GM12878 (cell line): ENCODE measurements around the gene ATN1. TPM values are rescaled to one million over a fixed set of nuclear protein-coding genes. Genes with fewer than 3 reads are reported as not detected.

Source experiments
- ATAC-seq: fragments of 200-7000 bp; cut with Tn5 transposase; 3 replicates; pipeline ENCODE4 v1.9.1; 2020; ENCODE audit warnings: mild to moderate bottlenecking, moderate library complexity
- BruUV-seq: library from RNA; stranded (reverse); fragments of 400-500 nt; replicated peaks from 2 replicates; lab custom pipeline; 2021; lab: Mats Ljungman, UMichigan
- CTCF ChIA-PET: fragments of 300-600 bp; sonication (Branson Sonifier 250); formaldehyde crosslinking; extraction: SDS; loops from one replicate; lab custom pipeline; 2021; ENCODE audit warnings: inconsistent platforms; lab: Yijun Ruan, JAX
- POLR2A ChIA-PET: fragments of 350-600 bp; formaldehyde crosslinking; extraction: SDS; loops from one replicate; lab custom pipeline; 2021; ENCODE audit warnings: inconsistent platforms; lab: Charles Lee
- RAD21 ChIA-PET: fragments of 300-600 bp; sonication (Branson Sonifier 250); formaldehyde crosslinking; loops from one replicate; lab custom pipeline; 2023; ENCODE audit warnings: antibody characterized with exemption; ENCODE audit not compliant: unreplicated experiment; lab: Charles Lee
- SMC1A ChIA-PET: fragments of 300-600 bp; sonication (Branson Sonifier 250); formaldehyde crosslinking; loops from one replicate; lab custom pipeline; 2023; ENCODE audit not compliant: unreplicated experiment, uncharacterized antibody; lab: Charles Lee
- DNase-seq: peaks from one replicate; pipeline ENCODE4 v3.0.0-alpha.2; 2011; ENCODE audit warnings: low read depth, low spot score
- FAIRE-seq: peaks from 3 replicates; lab custom pipeline; 2011; peaks lifted over from hg19 to GRCh38; lab: Jason Lieb, UNC
- H2AFZ ChIP-seq: 2 replicates; pipeline ENCODE4 v1.6.0; 2011; ENCODE audit warnings: low read depth, low read length, control low read depth; ENCODE audit not compliant: control insufficient read depth
- H3K27ac ChIP-seq: 2 replicates; pipeline ENCODE4 v1.5.1; 2011; ENCODE audit warnings: control low read depth; ENCODE audit not compliant: control insufficient read depth, insufficient read depth
- H3K27me3 ChIP-seq, 2 experiments: replicated peaks in 1 of 2; 2 replicates each; pipeline versions ENCODE4 v1.6.0 to v1.6.1; 2011; ENCODE audit warnings: low read length in 1 of 2; ENCODE audit not compliant: control insufficient read depth in 2 of 2, insufficient read depth in 2 of 2
- H3K36me3 ChIP-seq, 2 experiments: 2 replicates each; pipeline ENCODE4 v1.5.1; 2011; ENCODE audit warnings: low read length in 1 of 2; ENCODE audit not compliant: control insufficient read depth in 2 of 2, insufficient read depth in 2 of 2
- H3K4me1 ChIP-seq: 2 replicates; pipeline ENCODE4 v1.6.1; 2011; ENCODE audit warnings: mild to moderate bottlenecking, low read length, moderate library complexity, mixed read lengths; ENCODE audit not compliant: control insufficient read depth, insufficient read depth
- H3K4me2 ChIP-seq: 2 replicates; pipeline ENCODE4 v1.6.0; 2011; ENCODE audit warnings: control low read depth; ENCODE audit not compliant: control insufficient read depth, insufficient read depth
- H3K4me3 ChIP-seq: fragments of 200-600 bp; sonication (generic); 2 replicates; pipeline ENCODE4 v1.5.1; 2016
- H3K79me2 ChIP-seq: 2 replicates; pipeline ENCODE4 v1.6.0; 2011; ENCODE audit warnings: low read length; ENCODE audit not compliant: control insufficient read depth, insufficient read depth
- H3K9ac ChIP-seq: 2 replicates; pipeline ENCODE4 v1.8.0; 2011; ENCODE audit warnings: low read length, control low read depth, mixed read lengths; ENCODE audit not compliant: control insufficient read depth, insufficient read depth
- H3K9me3 ChIP-seq: replicated peaks from 3 replicates; pipeline ENCODE4 v1.5.1; 2011; ENCODE audit warnings: mild to moderate bottlenecking, low read length; ENCODE audit not compliant: control insufficient read depth, insufficient read depth
- H4K20me1 ChIP-seq: 2 replicates; pipeline ENCODE4 v1.6.0; 2011; ENCODE audit not compliant: control insufficient read depth, insufficient read depth
- CBX3 ChIP-seq: fragments of 200-600 bp; sonication (generic); IDR thresholded peaks from 2 replicates; pipeline ENCODE4 v1.6.1; 2016; ENCODE audit warnings: low read depth, borderline replicate concordance
- ETV6 ChIP-seq, 2 experiments: fragments of 450-650 bp in 1 of 2; IDR thresholded peaks in 1 of 2; conservative IDR thresholded peaks in 1 of 2; 2 replicates each; pipeline ENCODE4 v1.6.1; 2014; ENCODE audit warnings: antibody characterized with exemption in 1 of 2, borderline replicate concordance in 1 of 2, low read depth in 1 of 2, mild to moderate bottlenecking in 1 of 2, moderate library complexity in 1 of 2
- EZH2 ChIP-seq: IDR thresholded peaks from 2 replicates; pipeline ENCODE4 v1.6.1; 2012; ENCODE audit warnings: low read depth, mild to moderate bottlenecking, control low read depth, inconsistent platforms, low read length, borderline replicate concordance; ENCODE audit not compliant: control insufficient read depth
- MTA3 ChIP-seq: IDR thresholded peaks from 2 replicates; pipeline ENCODE4 v1.6.1; 2012; ENCODE audit warnings: low read length, inconsistent platforms, borderline replicate concordance
- NKRF ChIP-seq: fragments of 450-650 bp; conservative IDR thresholded peaks from 2 replicates; pipeline ENCODE4 v1.6.1; 2017; ENCODE audit warnings: mild to moderate bottlenecking, moderate library complexity
- NR2C1 ChIP-seq: fragments of 450-650 bp; IDR thresholded peaks from 2 replicates; pipeline ENCODE4 v1.6.1; 2017; ENCODE audit warnings: antibody characterized with exemption, mild to moderate bottlenecking, moderate library complexity
- PKNOX1 ChIP-seq: fragments of 450-650 bp; IDR thresholded peaks from 2 replicates; pipeline ENCODE4 v1.6.1; 2016; ENCODE audit warnings: mild to moderate bottlenecking
- PML ChIP-seq: IDR thresholded peaks from 2 replicates; pipeline ENCODE4 v1.6.1; 2012; ENCODE audit warnings: low read length, inconsistent platforms
- POLR2A ChIP-seq: IDR thresholded peaks from 2 replicates; pipeline ENCODE4 v1.6.1; 2011; ENCODE audit warnings: low read depth, mild to moderate bottlenecking, low read length
- SKIL ChIP-seq: fragments of 450-650 bp; IDR thresholded peaks from 2 replicates; pipeline ENCODE4 v1.6.1; 2017; ENCODE audit warnings: mild to moderate bottlenecking, low read depth, inconsistent platforms; ENCODE audit not compliant: poor library complexity, severe bottlenecking
- TARDBP ChIP-seq: IDR thresholded peaks from 2 replicates; pipeline ENCODE4 v1.6.1; 2016; ENCODE audit warnings: borderline replicate concordance
- ZBTB40 ChIP-seq: fragments of 450-650 bp; IDR thresholded peaks from 2 replicates; pipeline ENCODE4 v1.6.1; 2016; ENCODE audit warnings: mild to moderate bottlenecking, moderate library complexity, borderline replicate concordance
- ZNF384 ChIP-seq: IDR thresholded peaks from 2 replicates; pipeline ENCODE4 v1.6.1; 2012; ENCODE audit warnings: low read depth, mild to moderate bottlenecking, low read length, improper control_type of control experiment, borderline replicate concordance
- ZZZ3 ChIP-seq: IDR thresholded peaks from 2 replicates; pipeline ENCODE4 v1.6.1; 2011; ENCODE audit warnings: low read depth; ENCODE audit not compliant: control insufficient read depth, insufficient read length
- WGBS: methylation state at CpG from one replicate; pipeline ENCODE4 v1.1.6; 2016; ENCODE audit warnings: low lambda C conversion rate; ENCODE audit not compliant: insufficient replicate concordance, insufficient coverage; ENCODE audit errors: missing lambda C conversion rate; 5-methylcytosine and 5-hydroxymethylcytosine counted together
- in situ Hi-C: fragments of 300-500 bp; cut with MboI; formaldehyde crosslinking; loops from 9 replicates; pipeline ENCODE4 v1.14.3; 2018; ENCODE audit warnings: mixed read lengths
- intact Hi-C: fragments of 100-400 bp; cut with micrococcal nuclease; formaldehyde crosslinking; loops from one replicate; pipeline ENCODE4 v1.14.2; 2022; ENCODE audit not compliant: unreplicated experiment
- polyA plus RNA-seq, 11 experiments: library from polyadenylated mRNA; depleted of rRNA in 4 of 11; unstranded in 6 of 11; stranded (reverse) in 5 of 11; fragments of >200 nt; fragmentation: Nextera tagmentation in 4 of 11; fragmentation: Illumina TruSeq in 1 of 11; extraction: Ambion mirVana in 4 of 11; extraction: Trizol in 1 of 11; gene quantifications; 1 replicate in 1 of 11; 2 replicates in 10 of 11; pipeline versions ENCODE4 v1.2.1 to v1.2.3, GENCODE V29; 2011 to 2016; ENCODE audit warnings: inconsistent platforms in 2 of 11, missing spikeins in 2 of 11, low read depth in 1 of 11
- total RNA-seq, 4 experiments: library from RNA; depleted of rRNA in 3 of 4; stranded (reverse); fragments of >200 nt in 3 of 4; fragmentation: Illumina TruSeq in 1 of 4; extraction: Trizol in 1 of 4; gene quantifications; 2 replicates each; pipeline versions ENCODE4 v1.2.1 to v1.2.3, GENCODE V29; 2013 to 2021

The ATN1 gene
- total and polyA plus RNA-seq, 10 of the 15 experiments (the other 5 are each of a cell fraction or from before 2014, with no cell fraction given) = 0.08 to 44.5 (median 5.0) TPM

- TF ChIP-seq ZZZ3 (no peak), ETV6 (conservative IDR thresholded peaks at IDR 0.05 in 1 of 2, IDR thresholded peaks at IDR 0.05 in 1 of 2; ENCODE audit: borderline replicate concordance in 1 of 2, low read depth in 1 of 2) (no peak), ZNF384 (no peak), SKIL (no peak), EZH2 (no peak), PKNOX1 (no peak), MTA3 (no peak), PML (no peak), CBX3 (no peak)
Measured at GRCh38 chr12:6941267-6941666, 13.5 kb downstream of the ATN1 start (continued).

- H3K9me3 ChIP-seq = no peaks in the 10 kb centered on the region
- in situ Hi-C loops (no loop called here), intact Hi-C loops (no loop called here)
- H3K4me1 ChIP-seq = peaks cover 15% of the 10 kb centered on the region
- SMC1A ChIA-PET = no interaction called here
- H3K4me2 ChIP-seq = no peak overlapping the region
- peaks cover 2 to 3% of the 10 kb centered on the region in 2 experiments; a peak in 1 of 4 replicates for H3K36me3 ChIP-seq
- H3K79me2 ChIP-seq = peaks cover 31% of the 10 kb centered on the region
- POLR2A ChIA-PET = interaction anchor here (17.8 kb wide), 1 partner anchor 19 kb away, joined by 524 read pairs; no protein-coding TSS in a partner anchor
- H3K9ac ChIP-seq = no peak overlapping the region
- H4K20me1 ChIP-seq = no peaks in the 10 kb centered on the region
- RAD21 ChIA-PET = interaction anchor here (5.6 kb wide), 1 partner anchor 16 kb away, joined by 45 read pairs; no protein-coding TSS in a partner anchor
- CTCF ChIA-PET = interaction anchor here (0.7 to 8.6 kb wide), 4 partner anchors 17 to 69 kb away, joined by 3 to 111 read pairs (median 20); partner anchors contain the start of gene SPSB2
- TF ChIP-seq NKRF = no peak
- no peak for TF ChIP-seq NR2C1
- 0 out of 2 replicates have a peak, but pooled peaks have one; percentile 19 for TF ChIP-seq POLR2A
- no peak for TF ChIP-seq ZBTB40
- no peak for TF ChIP-seq TARDBP
- H3K27ac ChIP-seq = no peak overlapping the region
- no peak for ATAC-seq
- 98% methylated on average over 9 of the region's 12 CpGs for WGBS
- no peak overlapping the region for H2AFZ ChIP-seq
- BruUV-seq = no TSS peak
- no peak for DNase-seq
- no peak overlapping the region for H3K4me3 ChIP-seq
- FAIRE-seq = no peak
- H3K27me3 ChIP-seq = no peaks in the 10 kb centered on the region
Measured at GRCh38 chr12:6941782-6942181, 14.0 kb downstream of the ATN1 start.
